H4 (cell line): ENCODE measurements around the gene TNRC6A. TPM values are rescaled to one million over a fixed set of nuclear protein-coding genes. Genes with fewer than 3 reads are reported as not detected.
"Not testable (repeated sequence)": the region's sequence is repeated elsewhere in the genome, so short reads cannot be mapped to it uniquely, and the experiment has no call there.

Experiments used
- DNase-seq: peaks from one replicate; pipeline ENCODE4 v3.0.0-alpha.2; 2015; ENCODE audit warnings: low spot score
- total RNA-seq: library from RNA; depleted of rRNA; stranded (reverse); fragments of >200 nt; shearing (Covaris generic); gene quantifications from 2 replicates; pipeline ENCODE4 v1.2.3, GENCODE V29; 2014

TNRC6A gene
- total RNA-seq, 1 experiment from 2014 or later = 10.1 TPM

DNA sequence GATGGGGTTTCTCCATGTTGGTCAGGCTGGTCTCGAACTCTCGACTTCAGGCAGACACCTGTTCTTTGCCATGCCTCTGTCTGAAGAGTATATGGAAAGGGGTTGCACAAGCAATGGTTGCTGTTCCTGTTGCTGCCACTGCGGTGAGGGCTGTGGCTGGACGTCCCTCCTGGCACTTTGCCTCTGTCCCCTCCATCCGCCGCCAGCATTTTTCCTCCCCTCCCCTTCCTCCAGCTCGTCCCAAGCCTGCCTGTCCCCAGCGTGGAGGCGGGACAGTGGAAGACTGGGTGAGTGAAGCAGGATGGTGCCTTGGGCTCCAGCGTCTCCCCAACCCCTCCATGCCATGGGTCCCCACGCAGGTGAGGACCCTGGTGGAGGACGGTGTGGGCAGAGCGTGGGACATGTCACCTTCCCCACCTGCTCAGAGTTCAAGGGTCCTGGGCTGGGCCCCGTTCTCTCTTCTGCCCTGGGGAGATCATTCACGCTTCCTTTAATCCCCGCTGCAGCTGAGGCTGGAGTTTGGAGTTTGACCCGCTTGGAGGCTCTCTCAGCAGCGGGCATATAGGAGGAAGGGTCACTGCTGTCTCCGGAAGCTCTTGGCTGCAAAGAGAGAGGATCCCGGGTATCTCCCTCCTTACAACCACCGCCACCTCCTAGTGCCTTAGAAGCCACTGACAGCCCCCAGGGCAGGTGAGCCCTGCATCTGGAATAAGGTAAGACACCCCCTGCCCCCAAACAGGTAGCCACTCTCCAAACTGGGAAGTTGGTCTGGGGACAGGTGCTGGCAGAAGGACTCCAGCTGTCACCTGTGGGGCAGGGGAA is 116.5 kb downstream of the TNRC6A start, which contains the start of gene SLC5A11:
Gene SLC5A11, plus strand, starts transcription at position 238 of the 822 bp plus-strand sequence. CDS start 12,681 bp downstream, outside the sequence.
- no peak for DNase-seq

DNA sequence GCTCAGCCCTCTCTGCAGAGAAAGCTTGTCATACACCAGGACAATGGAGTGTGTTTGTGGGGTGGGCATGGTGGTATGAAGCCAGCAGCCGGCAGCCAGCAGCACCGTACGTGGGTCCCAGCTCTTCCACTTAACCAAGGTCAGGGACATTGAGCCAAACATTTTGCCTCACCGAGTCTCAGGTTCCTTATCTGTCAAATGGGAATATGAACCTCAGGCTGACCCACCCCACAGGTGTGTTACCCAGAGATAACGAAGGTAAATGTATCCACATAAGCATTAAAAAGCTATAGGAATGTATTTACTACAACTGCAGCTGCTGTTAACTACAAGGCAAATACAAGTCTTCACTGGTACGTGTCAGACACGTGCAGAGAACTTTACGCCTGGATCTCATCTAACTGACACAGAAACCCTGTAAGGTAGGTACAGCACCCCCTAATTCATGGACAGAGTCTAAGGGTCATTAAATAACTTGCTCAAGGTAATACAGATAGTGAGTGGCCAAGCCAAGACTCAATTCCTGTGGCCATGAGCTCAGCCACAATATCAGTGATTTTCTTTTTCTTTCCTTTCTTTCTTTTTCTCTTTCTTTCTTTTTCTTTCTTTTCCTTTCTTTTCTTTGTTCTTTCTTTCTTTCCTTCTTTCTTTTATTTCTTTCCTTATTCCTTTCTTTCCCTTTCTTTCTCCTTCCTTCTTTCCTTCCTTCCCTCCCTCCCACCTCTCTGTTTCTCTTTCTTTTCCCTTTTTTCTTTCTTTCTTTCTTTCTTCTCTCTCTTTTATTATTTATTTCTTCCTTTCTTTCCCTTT is 117.3 kb downstream of the TNRC6A start:
- DNase-seq = no peak

DNA sequence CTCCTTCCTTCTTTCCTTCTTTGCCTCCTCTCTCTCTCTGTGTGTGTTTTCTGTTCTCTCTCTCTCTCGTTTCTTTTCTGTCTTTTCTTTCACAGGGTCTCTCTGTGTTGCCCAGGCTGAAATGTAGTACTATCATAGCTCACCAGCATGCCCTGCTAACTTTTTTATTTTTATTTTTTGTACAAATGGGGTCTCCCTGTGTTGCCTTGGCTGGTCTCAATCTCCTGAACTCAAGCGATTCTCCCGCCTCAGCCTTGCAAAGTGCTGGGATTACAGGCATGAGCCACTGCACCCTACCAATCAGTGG is 117.9 kb downstream of the TNRC6A start:
- no peak for DNase-seq

DNA sequence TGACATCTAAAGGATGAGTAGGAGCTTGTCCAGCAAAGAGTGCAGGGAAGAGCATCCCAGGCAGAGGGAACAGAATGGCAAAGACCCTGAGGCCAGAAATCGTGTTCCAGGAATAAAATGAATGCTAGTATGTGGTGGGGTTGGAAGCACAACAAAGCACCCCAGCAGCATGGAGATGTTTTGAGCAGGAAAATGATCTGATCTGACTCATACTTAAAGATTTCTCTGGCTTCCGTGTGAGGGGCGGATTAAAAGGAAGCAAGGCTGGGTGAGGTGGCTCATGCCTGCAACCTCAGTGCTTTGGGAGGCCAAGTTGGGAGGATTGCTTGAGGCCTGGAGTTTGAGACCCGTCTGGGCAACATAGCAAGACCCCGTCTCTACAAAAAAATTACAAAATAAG is 118.6 kb downstream of the TNRC6A start:
- peak; percentile 76 for DNase-seq

DNA sequence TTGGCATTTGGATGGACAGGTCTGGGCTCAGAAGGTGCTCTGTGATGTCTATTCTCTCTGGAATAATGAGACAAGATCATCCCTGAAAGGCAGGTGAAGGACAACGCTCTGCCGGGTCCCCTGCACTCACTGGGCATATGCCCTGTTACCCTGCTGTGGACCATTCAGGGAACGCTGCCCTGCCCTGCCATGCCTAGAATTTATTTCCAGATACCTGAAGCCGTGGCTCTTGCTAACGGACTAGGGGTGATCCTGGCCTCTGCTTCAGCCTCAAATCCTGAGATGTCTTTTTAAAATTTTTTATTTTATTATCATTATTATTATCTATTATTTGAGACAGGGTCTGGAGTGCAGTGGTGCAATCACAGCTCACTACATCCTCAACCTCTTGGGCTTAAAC is 120.2 kb downstream of the TNRC6A start:
- no peak for DNase-seq

DNA sequence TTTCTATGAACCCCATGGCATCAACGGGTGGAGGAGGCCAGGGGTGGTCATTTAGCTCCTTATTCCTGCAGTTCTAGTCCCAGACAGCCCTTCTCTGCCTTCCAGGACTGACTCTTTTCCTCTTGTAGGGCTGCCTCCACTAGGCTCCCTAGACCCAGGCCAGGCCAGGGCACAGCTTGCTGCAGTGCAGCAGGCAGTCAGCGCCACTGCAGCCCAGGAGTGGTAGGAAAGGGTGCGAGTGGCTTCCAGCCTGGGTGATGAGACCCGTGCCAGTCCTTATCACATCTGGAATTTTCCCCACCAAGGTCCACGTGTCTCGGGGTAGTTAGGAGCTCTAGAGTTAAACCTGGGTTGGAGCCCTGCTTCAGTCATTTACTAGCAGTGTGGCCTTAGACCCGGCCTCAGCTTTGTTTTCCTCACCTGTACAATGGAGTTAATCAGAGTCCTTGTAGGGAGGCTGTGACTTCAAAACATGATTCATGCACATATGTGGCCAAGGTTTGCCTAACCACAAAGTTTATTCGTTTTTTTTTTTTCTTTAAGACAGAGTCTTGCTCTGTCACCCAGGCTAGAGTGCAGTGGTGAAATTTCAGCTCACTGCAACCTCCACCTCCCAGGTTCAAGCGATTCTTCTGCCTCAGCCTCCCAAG is 121.0 kb downstream of the TNRC6A start:
- peak; percentile 86 for DNase-seq

DNA sequence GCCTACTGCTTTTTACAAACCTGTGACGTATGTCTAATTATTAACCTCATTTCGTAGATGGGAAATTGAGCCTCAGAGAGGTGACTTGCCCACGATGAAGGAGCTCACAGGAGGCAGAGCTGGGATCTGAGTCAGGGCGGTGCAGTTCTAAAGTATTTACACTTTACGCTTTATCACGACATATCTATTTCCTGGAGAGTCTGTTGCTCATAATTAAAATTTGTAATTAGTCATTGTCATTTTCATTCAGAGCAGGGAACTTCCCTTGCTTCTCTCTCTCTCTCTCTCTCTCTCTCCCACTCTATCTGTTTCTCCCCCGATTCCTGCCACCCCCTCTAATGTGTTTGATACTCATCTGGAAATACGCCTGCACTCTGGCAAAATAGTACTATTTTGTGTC is 122.2 kb downstream of the TNRC6A start:
- no peak for DNase-seq

DNA sequence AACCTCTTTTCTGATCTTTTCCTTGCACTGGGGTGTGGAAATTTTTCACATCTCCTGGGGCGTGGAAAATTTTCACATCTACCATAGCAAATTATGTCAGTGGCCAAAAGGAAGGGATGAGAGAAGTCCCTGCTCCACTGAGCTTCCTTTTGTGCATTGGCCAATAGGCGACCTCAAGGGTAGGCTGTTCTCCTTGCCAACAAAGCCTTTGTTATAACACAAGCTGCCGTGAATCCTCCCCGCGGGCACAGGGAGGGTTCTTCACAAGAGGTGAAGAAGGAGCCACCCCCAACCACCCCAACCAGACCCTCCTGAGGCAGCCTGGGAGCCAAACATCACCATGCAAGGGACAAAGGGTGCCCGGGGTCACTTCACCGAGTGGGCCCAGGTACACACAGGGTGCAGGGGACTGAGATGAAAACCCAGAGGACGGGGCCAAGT is 122.8 kb downstream of the TNRC6A start:
- peak; percentile 52 for DNase-seq

DNA sequence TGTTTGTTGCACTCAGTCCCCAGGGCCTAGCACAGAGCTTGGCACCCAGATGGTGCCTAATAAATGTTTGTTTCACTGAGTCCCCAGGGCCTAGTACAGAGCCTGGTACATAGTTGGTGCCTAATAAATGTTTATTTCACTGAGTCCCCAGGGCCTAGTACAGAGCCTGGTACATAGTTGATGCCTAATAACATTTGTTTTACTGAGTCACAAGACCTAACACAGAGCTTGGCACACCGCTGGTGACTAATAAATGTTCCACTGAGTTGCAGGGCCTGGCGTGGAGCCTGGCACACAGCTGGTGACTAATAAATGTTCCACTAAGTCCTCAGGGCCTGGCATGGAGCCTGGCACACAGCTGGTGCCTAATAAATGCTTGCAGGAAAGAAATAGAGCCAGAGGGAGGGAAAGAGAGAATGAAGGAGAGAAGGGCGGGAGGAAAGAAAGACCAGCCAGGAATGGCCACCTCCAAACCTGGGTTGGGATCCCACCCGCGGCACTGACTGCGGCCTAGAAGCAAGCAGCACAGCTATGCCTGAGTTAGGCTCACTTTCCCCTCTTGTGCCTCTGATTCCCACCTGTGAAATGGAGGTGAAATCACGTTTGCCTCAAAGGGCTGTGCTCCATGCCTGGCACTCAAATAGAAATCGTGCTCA is 123.8 kb downstream of the TNRC6A start:
- DNase-seq = no peak

DNA sequence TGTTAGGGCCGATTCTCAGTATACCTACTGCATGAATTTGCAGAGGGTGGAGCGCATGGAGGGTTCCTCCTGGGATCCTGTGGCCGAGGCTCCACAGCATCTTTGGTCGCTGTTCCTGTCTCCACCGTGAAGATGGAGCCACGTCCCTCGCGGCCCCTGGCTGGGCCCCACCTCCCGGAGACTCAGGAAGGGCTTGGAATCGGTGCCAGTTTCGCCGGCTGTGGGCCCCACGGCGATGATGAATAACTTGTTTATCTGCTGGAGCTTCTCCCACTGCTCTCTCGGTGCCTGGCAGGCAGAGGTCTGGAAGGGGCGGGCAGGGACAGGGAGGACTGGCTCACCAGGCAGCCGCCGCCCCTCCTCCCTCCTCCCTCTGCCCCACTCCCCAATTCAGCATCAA is 124.4 kb downstream of the TNRC6A start:
- peak; percentile 78 for DNase-seq

DNA sequence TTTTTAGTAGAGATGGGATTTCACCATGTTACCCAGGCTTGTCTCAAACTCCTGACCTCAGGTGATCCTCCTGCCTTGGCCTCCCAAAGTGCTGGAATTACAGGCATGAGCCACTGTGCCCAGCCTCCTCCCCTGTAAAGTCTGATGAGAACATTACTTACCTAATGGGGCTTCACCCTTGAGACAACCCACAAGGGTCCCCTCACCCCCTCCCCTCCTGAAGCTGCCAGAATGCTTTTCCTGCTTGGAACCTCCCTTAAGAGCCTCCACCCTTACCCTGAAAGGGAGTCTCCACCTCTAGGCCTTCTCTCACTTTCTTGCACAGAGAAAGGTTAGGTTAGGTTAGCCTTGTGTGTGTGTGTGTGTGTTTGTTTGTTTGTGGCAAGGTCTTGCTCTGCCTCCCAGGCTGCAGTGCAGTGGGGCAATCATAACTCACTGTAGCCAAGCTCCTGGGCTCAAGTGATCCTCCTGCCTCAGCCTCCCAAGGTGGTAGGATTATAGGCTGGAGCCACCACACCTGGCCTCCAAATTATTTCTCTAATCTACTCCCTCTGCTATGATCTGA is 125.2 kb downstream of the TNRC6A start:
- peak; percentile 43 for DNase-seq

DNA sequence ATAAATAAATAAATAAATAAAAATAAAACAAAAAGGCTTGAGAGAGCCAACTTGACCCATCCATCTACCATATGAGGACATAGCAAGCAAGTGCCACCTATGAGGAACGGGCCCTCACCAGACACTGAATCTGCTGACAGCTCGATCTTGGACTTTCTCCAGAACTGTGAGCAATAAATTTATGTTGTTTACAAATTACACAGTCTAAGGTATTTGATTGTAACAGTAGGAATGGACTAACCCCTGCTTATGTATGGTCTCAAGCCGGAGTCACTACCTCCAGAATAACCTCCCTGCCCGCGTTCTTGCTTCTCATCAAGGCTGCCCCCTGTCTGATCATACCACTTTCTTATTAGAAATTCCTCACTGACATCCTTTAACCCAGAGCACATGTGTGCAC is 126.2 kb downstream of the TNRC6A start:
- peak; percentile 42 for DNase-seq

DNA sequence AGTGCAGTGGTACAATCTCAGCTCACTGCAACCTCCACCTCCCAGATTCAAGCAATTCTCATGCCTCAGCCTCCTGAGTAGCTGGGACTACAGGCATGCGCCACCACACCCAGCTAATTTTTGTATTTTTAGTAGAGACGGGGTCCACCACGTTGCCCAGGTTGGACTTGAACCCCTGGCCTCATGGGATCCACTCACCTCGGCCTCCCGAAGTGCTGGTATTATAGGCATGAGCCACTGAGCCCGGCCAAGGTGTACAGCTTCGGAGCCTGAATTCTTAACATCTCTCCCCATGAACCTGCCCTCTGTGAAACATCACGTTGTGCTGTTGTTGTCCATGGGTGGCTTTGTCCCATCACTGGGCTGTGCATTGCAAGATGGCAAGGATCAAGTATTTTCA is 127.4 kb downstream of the TNRC6A start:
- not testable (repeated sequence) for DNase-seq

DNA sequence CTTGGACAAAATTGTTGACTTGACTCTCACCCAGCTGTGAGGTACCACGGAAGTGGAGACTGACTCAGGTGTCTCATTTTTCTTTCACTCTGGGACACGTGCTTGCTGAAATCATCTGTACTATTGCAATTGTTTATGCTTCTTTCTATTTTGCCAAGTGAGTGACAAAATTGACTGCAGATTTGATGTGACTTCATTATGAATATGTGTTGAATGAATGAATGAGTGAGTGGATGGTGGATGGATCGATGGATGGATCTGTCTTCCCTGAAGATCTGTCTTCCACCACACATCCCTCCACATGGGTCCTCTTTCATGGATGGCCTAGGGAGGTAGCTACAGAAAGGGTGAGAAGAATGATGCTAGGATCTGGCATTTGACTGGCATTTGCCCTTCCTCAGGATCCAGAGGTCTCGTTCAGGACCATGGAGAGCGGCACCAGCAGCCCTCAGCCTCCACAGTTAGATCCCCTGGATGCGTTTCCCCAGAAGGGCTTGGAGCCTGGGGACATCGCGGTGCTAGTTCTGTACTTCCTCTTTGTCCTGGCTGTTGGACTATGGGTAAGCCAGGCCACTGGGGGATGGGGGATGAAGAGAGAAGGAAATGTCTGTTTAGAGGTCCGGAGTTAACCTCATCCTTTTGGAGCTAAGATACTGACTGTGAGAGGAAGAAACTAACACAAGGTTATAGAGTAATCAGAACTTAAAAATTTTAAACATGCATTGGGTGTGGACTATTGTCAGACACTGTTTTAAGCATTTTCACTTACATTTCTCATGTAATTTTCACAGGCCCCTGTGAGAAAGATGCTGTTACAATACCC is 129.0 kb downstream of the TNRC6A start:
- DNase-seq = peak; percentile 59

DNA sequence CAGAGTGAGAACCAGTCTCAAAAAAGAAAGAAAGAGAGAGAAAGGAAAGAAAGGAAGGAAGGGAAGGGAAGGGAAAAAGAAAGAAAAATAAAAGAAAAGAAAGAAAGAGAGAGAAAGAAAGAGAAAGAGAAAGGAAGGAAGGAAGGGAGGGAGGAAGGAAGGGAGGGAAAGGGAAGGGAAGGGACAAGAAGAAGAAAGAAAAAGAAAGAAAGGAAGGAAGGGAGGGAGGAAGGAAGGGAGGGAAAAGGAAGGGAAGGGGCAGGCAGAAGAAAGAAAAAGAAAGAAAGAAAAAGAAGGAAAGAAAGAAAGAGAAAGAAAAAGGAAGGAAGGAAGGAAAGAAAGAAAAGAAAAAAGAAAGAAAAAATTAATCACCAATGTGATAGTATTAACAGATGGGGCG is 132.0 kb downstream of the TNRC6A start:
- no peak for DNase-seq

DNA sequence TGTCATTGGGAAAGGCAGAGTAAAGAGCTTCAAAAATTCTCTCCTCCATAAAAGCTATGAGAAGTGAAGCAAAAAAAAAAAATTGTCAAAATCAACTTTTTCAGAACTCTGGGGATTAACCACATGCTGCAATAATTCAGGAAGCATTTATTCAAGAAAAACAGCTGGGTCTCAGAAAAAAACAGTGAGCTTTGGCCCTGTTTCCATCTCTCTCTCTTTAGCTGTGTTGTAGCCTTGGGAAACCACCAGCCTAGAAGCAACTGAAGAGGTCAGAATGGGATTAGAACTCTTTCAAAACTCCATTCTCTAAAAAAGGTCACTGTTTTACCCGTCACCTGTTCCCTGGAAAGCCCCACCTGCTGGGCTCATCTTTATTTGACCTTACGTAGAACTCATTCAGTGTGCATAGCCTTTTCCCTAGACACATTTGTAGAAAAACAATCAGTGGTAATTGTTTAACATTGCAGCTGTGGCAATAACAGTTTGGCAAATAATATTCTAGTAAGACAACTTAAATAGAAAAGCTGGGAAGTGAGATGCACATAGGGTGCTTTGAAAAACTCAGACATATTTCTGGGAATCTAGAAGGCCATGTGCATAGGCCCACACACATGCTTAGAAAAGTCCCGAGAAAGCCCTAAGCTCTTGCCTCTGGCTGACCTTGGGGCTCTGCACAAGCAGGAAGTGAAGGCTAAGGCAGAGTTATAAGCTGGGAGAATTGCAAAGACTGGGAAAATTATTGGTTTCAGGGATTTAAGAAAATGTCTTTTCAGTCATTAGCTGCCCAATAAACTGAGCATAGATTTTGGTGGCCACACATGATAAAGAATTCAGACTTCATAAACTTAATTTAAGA is 134.4 kb downstream of the TNRC6A start:
- no peak for DNase-seq

DNA sequence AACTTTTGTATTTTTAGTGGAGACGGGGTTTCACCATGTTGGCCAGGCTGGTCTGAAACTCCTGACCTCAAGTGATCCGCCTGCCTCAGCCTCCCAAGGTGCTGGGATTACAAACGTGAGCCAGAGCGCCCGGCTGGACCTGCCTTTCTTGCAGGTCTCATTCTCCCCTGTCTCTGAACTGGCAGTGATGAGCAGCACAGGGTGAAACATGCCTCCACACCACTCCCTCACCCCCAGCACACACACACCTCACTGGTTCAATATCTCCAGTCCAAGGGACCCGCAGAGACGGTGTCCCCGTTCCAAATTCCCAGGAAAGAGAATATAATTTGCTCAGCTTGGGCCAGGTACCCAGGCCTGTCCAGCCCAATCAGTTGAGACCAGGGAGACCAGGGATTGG is 139.6 kb downstream of the TNRC6A start:
- no peak for DNase-seq

DNA sequence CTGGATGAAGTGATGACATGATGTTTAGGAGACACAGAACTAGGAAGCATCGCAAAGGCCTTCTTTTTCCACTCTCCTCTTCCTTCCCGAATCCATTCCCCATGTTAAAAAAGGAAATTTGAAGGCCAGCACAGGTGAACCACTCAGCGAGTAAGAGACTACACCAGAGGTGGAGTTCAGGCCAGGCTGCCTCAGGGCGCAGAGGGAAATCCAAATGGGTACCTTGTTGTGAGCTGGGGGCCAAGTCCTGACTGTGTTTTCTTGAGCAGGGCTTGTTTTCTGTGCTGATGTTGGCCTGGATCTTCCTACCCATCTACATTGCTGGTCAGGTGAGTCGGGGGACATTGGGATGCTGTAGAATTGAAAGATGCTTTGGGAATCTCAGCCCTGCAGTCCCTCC is 142.4 kb downstream of the TNRC6A start:
- DNase-seq = no peak

DNA sequence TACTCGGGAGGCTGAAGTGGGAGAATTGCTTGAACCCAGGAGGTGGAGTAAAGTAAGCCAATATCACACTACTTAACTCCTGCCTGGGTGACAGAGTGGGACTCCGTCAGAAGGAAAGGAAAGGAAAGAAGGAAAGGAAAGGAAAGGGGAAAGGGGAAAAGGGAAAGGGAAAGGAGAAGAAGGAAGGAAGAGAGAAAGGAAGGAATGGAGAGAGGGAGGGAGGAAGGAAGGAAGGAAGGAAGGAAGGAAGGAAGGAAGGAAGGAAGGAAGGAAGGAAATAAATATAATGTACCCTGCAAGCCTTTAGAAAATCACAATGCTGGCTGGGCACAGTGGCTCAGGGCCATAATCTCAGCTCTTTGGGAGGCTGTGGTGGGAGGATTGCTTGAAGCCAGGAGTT is 143.6 kb downstream of the TNRC6A start:
- no peak for DNase-seq

DNA sequence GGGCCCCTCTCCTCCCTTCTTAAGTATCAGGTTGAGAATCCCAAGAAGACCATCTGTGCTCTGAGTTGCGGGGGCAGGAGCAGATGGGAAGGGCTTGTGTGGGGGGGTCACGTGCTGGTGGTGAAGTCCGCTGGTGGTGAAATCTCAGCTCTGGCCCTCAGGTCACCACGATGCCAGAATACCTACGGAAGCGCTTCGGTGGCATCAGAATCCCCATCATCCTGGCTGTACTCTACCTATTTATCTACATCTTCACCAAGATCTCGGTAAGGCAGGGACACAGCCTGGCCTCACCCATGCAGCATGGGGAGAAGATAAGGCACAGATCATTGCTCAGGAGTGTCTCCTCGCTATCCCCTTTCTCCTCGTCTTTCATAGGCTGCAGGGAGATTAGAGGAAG is 146.0 kb downstream of the TNRC6A start:
- no peak for DNase-seq
